Fibroblast of skin of scalp (primary cell): ENCODE data around the gene AGBL3.
"Not testable (repeated sequence)": the region's sequence is repeated elsewhere in the genome, so short reads cannot be mapped to it uniquely, and the experiment has no call there.

Experiments
- DNase-seq: peaks from one replicate; pipeline ENCODE4 v3.0.0-alpha.2; 2013

AGBL3 gene

DNA sequence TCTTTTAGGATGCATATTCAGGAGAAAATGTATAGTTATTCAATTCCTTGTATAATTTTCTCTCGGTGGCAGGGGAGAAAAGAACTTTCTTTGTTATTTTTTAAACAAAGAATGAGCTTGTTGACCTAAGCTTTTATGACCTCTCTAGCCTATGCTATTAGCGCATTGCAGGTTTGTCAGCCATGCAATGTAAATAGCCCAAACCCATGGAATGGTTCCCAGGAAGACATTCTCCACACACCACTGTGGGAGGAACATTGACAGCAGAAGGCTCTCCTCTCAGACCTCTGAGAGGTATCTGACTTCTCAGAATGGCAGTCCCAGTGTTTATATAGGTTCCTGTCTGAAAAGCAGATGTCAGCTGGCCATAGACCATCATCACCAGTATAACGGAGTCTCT lies 19.6 kb upstream of the AGBL3 start:
- no peak for DNase-seq

GRCh38 chr7:134968110-134968509 lies 18.2 kb upstream of the AGBL3 start:
- DNase-seq, result no peak

DNA sequence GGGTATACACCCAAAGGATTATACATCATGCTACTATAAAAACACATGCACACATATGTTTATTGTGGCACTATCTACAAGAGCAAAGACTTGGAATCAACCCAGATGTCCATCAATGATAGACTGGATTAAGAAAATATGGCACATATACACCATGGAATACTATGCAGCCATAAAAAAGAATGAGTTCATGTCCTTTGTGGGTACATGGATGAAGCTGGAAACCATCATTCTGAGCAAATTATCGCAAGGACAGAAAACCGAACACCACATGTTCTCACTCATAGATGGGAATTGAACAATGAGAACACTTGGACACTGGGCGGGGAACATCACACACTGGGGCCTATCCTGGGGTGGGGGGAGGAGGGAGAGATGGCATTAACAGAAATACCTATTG lies 4.7 kb upstream of the AGBL3 start:
- DNase-seq, result not testable (repeated sequence)

DNA sequence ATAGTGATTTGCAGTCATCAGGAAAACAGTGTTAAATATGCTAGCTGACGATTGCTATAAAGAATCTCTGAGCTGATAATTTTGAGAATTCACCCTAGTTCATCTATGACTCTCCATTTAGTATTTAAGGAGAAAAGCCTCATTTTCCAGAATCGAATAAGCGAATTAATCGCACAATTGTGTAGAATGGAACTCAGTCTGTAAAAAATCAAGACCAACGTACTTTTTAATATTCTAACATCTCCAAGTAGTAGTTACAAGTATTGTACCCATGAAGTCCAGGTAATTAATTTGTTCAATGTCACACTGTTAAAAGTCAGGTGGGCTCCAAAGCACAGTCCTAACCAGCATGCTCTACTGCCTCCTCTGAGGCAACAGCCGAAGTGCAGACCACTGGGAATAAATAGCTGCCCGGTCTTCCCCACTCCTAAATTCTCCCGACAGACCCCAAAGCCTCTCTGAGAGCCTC lies 380 bp upstream of the AGBL3 start:
- DNase-seq, result no peak

DNA sequence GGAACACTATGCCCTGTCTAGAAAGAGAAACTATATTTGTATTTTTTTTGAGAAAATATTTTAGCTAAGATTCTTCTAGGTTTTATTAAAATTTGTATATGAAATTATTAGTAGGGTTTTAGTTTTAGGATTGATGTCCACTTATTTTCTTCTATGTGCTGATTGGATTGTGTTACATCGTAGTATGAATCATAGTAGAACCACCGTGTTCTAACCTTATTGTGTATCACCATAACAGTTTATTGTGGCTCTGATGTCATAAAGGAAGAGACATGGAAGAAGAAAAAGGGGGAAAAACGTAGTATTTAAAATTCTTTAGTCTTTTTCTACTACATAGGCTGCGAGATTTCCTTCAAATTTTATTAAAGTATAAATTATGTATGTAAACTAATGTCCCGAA lies 1.9 kb downstream of the AGBL3 start:
- DNase-seq, result no peak

DNA sequence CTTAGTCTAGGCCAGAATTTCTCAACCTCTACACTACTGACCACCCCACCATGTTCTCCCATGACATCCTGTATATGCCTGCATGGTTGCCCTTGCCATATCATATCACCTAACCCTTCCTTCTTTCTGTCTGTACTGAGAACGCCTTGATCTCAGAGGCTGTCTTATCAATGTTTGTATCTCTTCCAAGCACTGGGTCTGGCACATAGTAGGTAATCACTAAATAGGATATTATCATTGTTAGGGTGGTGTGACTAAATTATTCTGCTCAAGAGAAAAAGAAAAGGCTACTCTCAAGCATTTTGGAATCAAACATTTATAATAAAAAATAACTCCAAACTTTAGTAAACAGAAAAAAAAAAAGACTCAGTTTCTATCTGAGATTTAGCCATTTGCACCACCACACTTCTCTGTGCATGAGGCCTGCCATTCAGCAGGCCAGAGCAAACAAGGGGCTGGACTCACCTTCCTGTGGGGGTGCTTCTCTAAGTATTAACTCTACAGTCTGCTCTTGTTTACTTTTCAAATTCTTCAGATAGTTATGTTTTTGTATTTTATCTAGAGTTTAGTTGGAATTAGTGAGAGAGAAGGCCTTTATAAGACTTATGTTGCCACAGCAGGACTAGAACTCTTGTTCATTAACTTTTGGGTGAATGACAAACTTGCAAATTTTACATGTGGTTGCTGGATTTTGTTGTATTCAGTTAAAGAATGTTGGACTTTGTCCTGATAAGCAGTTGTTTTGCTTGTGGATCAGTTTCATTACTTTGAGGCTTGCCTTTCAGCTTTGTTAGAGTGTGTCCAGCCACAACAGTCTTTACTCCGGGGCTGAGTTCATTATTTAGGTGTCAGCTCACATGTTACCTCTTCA lies 5.4 kb downstream of the AGBL3 start:
- DNase-seq, result no peak

- no peak for DNase-seq
Observed at GRCh38 chr7:134992626-134993179, 6.4 kb downstream of the AGBL3 start.

- no peak for DNase-seq
Observed at GRCh38 chr7:134993877-134994456, 7.7 kb downstream of the AGBL3 start.

- no peak for DNase-seq
Observed at GRCh38 chr7:134995239-134996096, 9.2 kb downstream of the AGBL3 start.

GRCh38 chr7:134996097-134996550 lies 9.8 kb downstream of the AGBL3 start:
- no peak for DNase-seq

DNA sequence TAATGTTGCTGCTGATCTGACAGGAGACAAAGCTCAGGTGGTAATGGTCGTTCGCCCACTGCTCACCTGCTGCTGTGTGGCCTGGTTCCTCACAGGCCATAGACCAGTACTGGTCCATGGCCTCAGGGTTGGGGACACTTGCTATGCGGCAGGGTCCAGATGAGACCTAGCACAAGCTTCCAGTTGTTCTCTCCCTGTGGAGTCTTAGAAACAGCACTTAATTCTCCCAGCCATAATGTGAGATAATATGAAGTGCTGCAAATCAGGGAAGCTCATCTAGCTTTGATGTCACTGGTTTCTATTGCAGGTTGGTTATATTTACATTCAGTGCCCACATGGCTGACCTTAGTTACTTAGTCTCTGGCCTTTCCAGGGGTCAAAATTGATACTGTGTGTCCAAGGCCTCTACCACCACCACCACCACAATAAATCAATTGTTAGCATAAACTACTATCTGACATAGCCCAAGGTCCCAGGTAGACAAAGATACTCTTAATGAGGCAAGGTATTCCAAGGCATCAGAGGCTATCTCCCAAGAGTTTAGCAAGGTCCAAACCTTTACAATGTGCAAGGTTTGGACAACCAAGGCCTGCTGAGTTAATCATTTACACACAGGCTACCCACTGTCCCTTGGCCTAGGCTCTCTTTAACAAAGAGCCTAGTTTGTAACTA lies 11.0 kb downstream of the AGBL3 start:
- DNase-seq, result no peak

DNA sequence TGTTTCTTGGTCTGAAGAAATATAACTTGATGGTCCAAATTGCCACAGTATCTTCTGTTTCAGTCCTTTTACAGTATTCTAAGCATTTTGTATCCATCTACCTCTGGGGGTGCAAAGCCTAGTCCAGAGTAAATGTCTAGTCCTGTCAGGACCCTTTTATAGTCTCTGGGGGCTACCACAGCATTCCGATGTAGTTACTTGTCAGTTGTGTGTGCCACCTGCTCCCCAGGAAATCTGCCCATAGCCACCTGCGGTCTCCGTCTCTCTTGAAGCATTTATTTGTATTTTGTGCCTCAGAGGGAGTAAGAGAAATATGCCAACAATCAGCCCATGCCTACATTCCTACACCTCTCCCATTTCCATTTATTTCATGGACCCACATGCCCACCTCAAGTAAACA lies 12.8 kb downstream of the AGBL3 start:
- DNase-seq, result no peak

DNA sequence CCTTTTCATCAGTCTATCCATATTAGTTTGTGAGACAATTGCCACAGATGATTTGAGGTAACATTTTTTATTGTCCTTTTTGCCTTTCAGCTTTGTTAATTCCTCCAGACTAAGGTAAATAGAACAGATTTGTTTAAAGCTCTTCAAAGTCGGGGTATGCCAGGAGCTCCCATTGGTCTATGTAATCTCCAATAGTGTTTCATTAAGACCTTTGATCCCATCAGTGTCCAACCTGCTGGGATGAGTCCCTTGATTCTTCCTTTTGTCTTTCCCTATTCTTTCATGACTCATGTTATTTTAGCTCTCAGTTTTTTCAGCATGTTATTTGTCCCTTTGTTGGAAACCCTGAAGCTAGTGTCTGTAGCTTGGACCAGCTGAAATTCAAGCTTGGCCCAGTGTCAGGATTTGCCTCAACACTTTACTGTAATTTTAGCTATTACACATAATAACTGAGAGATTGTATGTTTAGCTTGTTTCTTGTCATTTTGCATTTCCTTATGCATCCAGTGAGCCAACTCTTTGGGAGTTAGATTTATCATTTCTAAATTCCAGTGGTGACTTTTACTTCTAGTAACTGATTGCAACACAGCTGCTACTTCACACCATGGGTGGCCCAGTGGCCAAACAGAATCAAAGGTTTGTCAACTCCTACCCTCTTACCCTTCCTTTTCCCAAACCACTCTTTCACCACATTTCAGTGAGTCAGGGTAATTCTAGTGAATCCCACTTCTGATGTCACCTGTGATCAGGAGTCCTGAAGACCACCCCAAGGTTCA lies 15.3 kb downstream of the AGBL3 start:
- DNase-seq, result peak; percentile 22

- no peak for DNase-seq
Observed at GRCh38 chr7:135012229-135012628, 25.9 kb downstream of the AGBL3 start.

GRCh38 chr7:135023622-135024021 lies 37.3 kb downstream of the AGBL3 start:
- DNase-seq, result no peak

GRCh38 chr7:135035252-135035651 lies 48.9 kb downstream of the AGBL3 start:
- no peak for DNase-seq

DNA sequence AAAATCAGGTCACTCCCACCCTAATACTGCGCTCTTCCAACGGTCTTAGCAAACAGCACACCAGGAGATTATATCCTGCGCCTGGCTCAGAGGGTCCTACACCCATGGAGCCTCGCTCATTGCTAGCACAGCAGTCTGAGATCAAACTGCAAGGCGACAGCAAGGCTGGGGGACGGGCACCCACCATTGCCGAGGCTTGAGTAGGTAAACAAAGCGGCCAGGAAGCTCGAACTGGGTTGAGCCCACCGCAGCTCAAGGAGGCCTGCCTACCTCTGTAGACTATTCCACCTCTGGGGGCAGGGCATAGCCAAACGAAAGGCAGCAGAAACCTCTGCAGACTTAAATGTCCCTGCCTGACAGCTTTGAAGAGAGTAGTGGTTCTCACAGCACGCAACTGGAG lies 80.7 kb downstream of the AGBL3 start:
- not testable (repeated sequence) for DNase-seq

DNA sequence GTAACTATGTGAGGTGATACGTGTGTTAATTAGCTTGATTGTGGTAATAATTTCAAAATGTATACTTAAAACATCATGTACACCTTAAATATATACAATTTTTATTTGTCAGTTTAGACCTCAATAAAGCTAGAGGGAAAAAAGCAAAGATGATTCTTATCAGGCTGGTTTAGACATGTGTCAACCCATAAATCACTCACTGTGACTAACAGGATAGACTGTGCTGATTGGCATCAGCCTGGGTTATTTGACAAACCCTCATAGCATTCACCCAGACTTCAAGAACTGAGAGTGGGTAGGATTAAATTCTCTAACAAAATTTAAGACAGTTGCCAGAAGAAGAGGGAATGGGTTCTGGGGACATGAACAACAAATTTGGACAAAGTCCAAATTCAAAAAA lies 87.8 kb downstream of the AGBL3 start:
- no peak for DNase-seq

DNA sequence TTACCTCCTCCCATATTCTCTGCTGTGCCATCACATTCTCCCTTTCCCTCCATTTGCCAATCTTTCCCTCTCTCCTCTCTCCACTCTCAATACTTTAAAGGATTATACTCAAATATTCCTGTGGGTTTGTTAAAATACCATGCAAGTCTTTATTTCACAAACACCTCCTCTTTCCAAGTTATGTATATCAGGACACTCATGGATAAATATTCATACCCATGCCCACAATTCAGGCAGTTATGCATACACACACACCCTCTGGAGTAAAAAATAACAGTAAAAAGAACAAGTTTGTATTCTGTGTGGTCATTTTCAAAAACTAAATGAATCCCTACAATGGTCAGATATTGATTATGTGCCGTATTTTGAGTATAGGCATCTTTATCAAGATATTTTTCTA lies 88.2 kb downstream of the AGBL3 start:
- DNase-seq, result no peak

DNA sequence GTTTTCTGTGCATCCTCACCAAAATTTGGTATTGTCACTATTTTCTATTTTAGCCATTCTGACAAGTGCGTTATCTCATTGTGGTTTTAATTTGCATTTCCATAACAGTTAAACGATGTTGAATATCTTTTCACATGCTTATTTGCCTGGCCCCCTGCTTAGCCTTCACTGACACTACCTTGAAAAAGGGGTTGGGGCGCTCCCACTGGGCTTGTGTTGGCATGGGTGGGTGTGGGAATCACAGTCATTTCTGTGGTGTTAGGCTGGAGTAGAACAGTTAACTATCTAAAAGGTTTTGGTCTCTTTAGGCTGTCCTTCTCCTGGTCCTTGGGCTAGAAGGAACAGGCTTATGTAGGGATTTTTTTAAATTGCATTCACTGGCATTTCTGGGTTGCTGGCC lies 89.4 kb downstream of the AGBL3 start:
- no peak for DNase-seq

DNA sequence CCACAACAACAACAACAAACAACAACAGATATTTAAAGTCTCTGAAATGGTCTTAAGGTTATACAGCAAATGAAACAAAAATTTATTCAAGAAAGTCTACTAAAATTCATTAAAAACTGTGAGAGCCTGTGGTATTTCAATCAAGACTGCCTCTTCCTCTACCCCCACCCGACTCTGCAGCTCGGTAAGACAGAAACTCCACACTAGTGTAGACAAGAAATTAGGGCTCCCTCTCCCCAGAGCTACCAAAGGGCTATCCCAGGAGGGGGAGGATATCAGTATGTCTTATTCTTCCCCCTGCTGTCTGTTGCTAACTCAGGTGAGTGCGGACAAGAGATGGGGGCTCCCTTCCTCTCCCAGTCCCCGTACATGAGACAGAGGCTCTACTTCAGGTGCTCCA lies 90.6 kb downstream of the AGBL3 start:
- no peak for DNase-seq
